ENCODE data around the gene ZNF124.

Gene ZNF124

GRCh38 chr1:247111700-247112478 lies 59.9 kb downstream of the ZNF124 start:
- peak; percentile 23 for DNase-seq

GRCh38 chr1:247111259-247111699 lies 60.5 kb downstream of the ZNF124 start:
- DNase-seq: no peak

GRCh38 chr1:247110627-247111258 lies 61.1 kb downstream of the ZNF124 start:
- no peak for DNase-seq

GRCh38 chr1:247107694-247108093 lies 64.1 kb downstream of the ZNF124 start:
- DNase-seq: no peak

- no peak for DNase-seq
Observed at GRCh38 chr1:247105966-247106365, 65.9 kb downstream of the ZNF124 start.
